Upper lobe of left lung (tissue), 4 donors: ENCODE measurements around the gene G6PC1.

ENCODE experiments used
- EP300 ChIP-seq, 4 donors: sonication (generic); formaldehyde crosslinking; IDR thresholded peaks; one replicate each; pipeline ENCODE4 v1.5.1; 2017; ENCODE audit warnings: antibody characterized with exemption in 4 of 4, control low read depth in 2 of 4
- POLR2A ChIP-seq, 4 donors: fragments of 450-650 bp; IDR thresholded peaks; one replicate each; pipeline ENCODE4 v1.5.1; 2016 to 2017; ENCODE audit warnings: antibody characterized with exemption in 4 of 4, mild to moderate bottlenecking in 2 of 4
- TF ChIP-seq, protein P1 (sequence below), 6 experiments: fragments of 450-650 bp in 4 of 6; fragments of 200-600 bp in 2 of 6; sonication (generic) in 2 of 6; IDR thresholded peaks; one replicate each; pipeline ENCODE4 v1.5.1; 2016 to 2019; ENCODE audit warnings: antibody characterized with exemption in 6 of 6

DNA sequence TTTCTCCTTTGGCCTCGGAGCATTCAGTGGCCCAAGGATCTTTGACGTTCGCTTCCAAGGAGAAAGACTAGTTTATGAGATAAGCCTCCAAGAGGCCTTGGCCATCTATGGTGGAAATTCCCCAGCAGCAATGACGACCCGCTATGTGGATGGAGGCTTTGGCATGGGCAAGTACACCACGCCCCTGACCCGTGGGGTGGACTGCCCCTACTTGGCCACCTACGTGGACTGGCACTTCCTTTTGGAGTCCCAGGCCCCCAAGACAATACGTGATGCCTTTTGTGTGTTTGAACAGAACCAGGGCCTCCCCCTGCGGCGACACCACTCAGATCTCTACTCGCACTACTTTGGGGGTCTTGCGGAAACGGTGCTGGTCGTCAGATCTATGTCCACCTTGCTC lies 48.2 kb upstream of the G6PC1 start:
- TF ChIP-seq, protein P1, sequence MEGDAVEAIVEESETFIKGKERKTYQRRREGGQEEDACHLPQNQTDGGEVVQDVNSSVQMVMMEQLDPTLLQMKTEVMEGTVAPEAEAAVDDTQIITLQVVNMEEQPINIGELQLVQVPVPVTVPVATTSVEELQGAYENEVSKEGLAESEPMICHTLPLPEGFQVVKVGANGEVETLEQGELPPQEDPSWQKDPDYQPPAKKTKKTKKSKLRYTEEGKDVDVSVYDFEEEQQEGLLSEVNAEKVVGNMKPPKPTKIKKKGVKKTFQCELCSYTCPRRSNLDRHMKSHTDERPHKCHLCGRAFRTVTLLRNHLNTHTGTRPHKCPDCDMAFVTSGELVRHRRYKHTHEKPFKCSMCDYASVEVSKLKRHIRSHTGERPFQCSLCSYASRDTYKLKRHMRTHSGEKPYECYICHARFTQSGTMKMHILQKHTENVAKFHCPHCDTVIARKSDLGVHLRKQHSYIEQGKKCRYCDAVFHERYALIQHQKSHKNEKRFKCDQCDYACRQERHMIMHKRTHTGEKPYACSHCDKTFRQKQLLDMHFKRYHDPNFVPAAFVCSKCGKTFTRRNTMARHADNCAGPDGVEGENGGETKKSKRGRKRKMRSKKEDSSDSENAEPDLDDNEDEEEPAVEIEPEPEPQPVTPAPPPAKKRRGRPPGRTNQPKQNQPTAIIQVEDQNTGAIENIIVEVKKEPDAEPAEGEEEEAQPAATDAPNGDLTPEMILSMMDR (IDR thresholded peaks at IDR 0.05): no peak
- TF ChIP-seq EP300 (IDR thresholded peaks at IDR 0.05) (no peak), POLR2A (IDR thresholded peaks at IDR 0.05) (peak in 1 of 4 donors; percentile 16)
